SIG-M5 treated with dmso at 0.1 percent for 504 hours (cell line): ENCODE data around the gene C4orf36.

Experiments
- DNase-seq: peaks from one replicate; lab custom pipeline; 2025; ENCODE audit not compliant: unreplicated experiment; lab: John Stamatoyannopoulos, UW

Gene C4orf36

GRCh38 chr4:86891762-86892635, at the start of gene C4orf36:
C4orf36 (minus strand) TSS chr4:86892422; CDS start chr4:86891520, 902 bp downstream.
- peak; percentile 61 for DNase-seq

GRCh38 chr4:86940920-86941460, 48.8 kb upstream of the C4orf36 start:
- no peak for DNase-seq

- DNase-seq: no peak
Observed at GRCh38 chr4:86939729-86940575, 47.7 kb upstream of the C4orf36 start.

DNA sequence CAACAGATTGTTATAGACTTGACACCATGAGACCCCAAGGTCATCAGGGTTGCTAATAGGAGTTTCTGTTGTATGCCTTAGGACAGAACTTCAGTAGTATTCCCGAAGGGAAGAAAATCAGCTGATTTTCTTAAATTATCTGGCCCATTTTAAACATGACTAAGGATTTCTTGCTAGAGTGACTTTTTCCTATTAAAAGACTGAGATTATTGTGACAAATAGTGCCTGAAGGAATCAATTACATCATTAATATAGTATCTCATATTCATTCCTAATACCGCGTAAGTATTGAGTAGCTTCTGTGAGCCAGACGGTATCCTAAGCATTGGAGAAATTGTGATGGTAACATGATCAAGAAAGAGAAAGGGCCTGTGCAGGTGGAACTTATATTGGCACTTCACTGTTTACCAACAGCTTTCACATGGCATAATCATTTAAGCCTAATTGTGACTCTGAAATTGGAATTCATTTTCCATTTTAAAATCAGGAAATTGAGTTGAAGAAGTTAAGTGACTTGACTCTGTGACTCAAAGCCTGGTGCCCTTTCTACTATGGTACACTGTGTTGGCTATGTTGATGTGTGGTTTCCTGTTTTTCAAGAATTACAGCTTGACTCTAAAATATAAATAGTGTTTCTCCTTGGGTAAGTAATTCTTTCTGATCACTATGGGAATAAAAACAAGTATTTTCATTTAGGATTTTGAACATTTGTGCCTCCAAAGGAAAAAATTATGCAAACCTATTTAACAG, 46.7 kb upstream of the C4orf36 start:
- peak; percentile 47 for DNase-seq

- DNase-seq: peak; percentile 81
Observed at GRCh38 chr4:86935853-86936733, 43.9 kb upstream of the C4orf36 start.

DNA sequence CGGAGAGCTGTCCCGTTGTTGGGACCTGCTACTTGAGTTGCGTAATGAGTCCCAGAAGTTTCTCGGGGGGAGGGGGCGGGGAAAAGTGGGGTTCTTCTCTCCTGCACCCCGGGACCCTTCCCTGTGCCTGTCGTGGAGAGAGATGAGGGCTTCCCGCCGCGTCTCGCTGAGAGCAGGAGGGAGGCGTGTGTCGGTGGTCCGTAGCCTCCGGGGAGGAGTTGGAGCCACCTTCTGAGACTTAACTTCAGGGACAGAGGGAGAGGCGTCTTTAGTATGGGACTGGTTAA, 43.3 kb upstream of the C4orf36 start:
- DNase-seq: peak; percentile 43

DNA sequence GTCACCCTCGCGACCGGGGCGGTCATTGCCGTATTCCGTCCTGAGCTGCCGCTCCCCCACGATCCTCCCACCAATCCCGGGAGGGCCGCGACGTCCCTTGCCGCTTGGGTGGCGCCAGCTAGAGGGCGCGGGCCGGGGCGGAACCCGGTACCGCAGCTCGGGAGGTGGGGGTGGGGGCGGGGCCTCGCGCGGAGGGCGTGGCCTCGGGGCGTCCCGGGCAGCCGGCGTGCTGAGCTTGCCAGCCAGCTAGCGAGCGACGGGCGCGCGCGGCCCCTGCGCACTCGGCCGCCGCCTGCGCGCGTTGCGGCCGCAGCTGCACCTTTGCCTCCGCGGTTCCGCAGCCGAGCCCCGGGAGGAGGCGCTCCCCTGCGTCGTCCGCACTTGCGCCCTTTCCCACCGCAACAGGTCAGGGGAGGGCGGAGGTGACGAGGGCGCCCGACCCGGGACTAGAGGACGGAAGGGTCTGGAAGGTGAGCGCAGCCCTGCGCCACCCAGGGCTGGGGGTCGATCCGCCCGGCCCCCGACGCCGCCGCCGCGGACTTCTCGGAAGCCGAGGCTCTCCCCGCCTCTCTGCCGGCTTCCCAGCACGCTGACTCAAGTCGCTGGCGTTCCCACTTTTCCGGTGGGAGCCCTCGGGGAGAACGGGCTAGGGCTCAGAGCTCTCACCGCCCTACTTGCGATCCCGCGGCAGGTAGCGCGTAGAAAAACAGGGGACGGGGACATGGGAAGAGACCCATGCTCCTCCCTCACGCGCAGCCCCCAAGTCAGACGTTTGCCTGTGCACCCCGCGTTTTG, 42.7 kb upstream of the C4orf36 start, which contains the start of gene AFF1:
TSS of gene AFF1 (plus strand) at position 241 of the 795 bp plus-strand sequence. CDS start 13,523 bp downstream, outside the sequence.
- DNase-seq: peak; percentile 84

DNA sequence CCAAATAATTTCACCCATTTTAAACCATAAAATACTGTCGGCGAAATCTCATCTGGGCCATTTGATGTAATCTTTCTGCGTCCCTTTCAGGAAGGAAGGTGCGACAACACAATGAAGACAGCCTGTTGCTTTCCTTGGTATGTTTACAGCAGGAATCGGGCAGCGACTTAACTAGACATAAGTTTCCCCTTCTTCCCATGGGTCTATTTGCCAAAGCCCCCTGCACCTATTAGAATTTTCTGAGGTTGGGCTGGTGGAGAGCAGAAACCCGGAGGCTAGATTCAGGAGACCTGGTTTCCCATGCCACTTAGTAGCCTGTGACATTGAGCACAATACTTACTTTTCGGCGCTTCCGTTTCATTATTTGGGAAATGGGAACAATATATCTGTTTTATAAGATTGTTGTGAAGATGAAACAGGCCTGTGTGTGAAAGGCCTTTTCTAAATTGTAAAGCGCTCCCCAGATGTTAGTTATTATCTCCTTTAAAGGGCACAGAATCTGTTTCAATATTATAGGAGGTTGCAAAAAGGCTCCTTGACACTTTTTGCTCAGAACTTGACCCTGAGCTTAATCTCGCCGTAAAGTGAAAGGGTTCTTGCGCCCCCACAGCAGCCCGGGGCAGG, 42.0 kb upstream of the C4orf36 start:
- peak; percentile 17 for DNase-seq

- peak; percentile 31 for DNase-seq
Observed at GRCh38 chr4:86928400-86929255, 36.4 kb upstream of the C4orf36 start.

- peak; percentile 80 for DNase-seq
Observed at GRCh38 chr4:86927843-86928395, 35.7 kb upstream of the C4orf36 start.

DNA sequence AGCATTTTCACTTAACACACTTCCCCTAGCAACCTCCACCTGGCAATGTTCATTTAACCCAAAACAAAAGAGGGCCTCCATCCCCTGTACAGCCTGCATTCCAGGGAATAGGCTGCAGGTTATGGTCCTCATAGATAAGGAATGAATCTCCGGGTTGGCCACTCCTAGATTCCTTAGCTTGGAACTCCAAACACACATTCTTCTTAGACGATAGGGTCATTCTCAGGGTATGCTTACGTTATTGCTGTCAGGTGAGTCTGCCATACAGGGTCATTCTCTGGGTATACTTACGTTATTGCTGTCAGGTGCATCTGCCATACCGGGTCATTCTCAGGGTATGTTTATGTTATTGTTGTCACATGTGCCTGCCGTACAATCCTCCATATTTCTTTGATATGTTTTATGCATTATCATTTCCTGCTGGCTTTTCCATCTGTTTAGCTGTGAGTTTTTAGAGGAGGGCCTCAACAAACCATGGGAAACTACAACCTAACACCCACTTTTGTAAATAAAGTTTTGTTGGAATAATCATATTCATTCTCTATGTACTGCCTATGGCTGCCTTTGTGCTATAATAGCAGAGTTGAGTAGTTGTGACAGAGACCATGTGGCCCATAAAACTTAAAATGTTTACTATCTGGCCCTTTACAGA, 34.3 kb upstream of the C4orf36 start:
- DNase-seq: no peak

DNA sequence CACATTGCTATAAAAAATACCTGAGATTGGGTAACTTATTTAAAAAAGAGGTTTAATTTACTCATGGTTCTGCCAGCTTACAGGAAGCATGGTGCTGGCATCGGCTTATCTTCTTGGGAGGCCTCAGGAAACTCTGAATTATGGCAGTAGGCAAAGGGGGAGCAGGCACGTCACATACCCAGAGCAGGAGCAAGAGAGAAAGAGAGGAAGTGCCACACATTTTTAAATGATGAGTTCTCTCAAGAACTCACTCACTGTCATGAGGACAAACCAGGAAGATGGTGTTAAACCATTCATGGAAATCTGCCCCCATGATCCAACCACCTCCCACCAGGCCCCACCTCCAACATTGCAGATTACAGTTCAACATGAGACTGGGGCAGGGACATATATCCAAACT, 32.6 kb upstream of the C4orf36 start:
- DNase-seq: no peak

- DNase-seq: peak; percentile 90
Observed at GRCh38 chr4:86921608-86922252, 29.5 kb upstream of the C4orf36 start.

- DNase-seq: no peak
Observed at GRCh38 chr4:86919561-86920223, 27.5 kb upstream of the C4orf36 start.

DNA sequence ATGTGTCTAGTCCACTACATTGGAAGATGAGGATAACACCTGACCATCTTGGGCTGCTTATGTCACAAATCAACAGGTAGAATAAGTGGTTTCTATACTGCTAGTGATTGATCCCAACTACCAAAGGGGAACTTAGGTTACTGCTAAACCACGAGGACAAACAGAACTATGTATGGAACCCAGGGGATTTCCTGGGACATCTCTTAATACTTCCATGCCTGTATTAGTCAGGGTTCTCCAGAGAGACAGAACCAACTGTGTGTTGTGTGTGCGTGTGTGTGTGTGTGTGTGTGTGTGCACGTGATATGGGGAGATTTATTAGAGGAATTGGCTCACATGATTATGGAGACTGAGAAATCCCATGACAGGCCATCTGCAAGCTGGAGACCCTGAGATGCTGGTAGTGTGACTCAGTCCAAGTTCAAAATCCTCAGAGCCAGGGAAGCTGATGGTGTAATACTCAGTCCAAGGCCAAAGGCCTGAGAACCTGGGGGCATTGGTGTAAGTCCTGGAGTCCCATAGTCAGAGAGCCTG, 26.4 kb upstream of the C4orf36 start:
- no peak for DNase-seq
